Measurements from ENCODE around the gene LHFPL2.

LHFPL2 gene

DNA sequence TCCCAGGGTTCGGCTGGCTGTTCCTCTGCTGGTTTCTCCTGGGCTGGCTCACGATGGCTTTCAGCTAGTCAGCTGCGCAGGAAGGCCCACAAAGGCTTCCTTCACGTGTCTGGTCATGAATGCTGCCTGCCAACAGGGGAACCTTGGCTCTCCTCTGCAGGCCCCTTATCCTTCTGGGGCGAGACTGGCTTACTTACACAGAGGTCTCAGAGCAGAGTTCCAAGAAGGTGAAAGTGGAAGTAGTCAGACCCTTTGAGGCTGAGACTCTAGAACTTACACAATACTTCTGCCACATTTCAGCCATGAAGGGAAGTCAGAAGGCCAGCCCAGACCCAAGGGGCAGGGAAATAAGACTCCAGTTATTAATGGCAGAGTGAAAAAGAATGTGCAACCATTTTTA lies 99.5 kb downstream of the LHFPL2 start:
- Histone ChIP-seq H3K27me3 (ENCODE audit: control insufficient read depth, insufficient read depth, low read length, poor library complexity, severe bottlenecking) (no peaks in the 10 kb centered on the region), H3K27ac (ENCODE audit: insufficient read depth, low read depth, low read length, poor library complexity, severe bottlenecking) (no peak overlapping the region), H3K4me1 (ENCODE audit: control insufficient read depth, insufficient read depth, low read length) (no peaks in the 10 kb centered on the region), H3K9me3 (ENCODE audit: control insufficient read depth, low read length) (no peaks in the 10 kb centered on the region), H3K4me3 (ENCODE audit: insufficient read depth, low read depth, low read length) (no peak overlapping the region), H3K36me3 (ENCODE audit: control insufficient read depth, insufficient read depth, low read length) (no peaks in the 10 kb centered on the region)
- 93 to 97% methylated on average over 5 of the region's 5 CpGs for WGBS, 2 experiments

DNA sequence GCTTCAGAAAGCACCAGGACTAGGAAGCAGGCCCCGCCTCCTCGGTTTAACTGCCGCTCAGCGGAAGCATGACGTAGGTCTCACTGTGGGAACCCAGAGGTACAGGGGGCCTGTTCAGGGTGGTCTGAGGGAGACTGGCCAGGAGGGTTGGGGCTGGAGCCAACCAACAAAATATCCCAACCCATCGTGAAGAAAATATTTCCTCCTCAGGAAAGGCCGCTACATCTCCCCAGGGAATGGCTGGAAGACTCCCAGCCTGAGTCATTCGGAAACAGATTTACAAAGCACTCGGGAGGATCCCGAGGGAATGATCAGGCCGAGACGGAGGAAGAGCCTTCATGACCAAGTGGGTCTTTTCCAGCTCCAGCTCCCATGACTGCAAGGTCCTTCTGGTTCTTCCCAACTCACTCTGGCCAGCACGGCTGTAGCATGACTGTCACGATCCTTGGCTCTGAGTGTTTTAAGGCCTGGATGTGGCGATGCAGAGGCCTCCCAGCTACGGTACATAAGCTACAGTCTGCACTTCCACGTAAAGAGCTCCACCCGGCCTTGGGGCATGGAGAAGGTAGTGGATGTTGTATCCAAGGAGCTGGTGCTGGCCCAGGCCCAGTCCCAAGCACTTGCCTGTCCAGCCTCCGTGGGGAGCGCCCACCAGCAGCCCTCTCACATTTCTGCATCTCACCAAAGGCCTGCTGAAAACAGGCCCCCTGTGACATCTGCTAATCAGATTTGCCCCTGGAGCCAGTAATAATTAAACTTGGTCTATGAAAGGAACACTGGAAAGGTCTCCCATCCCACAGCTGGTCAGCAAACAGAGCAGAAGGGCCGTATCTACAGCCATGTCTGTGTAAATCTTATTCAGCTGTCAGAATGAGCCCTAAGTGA lies 100.6 kb downstream of the LHFPL2 start:
- 88% methylated on average over 21 of the region's 21 CpGs for WGBS, 2 experiments
- Histone ChIP-seq H3K36me3 (ENCODE audit: control insufficient read depth, insufficient read depth, low read length) (no peaks in the 10 kb centered on the region), H3K4me1 (ENCODE audit: control insufficient read depth, insufficient read depth, low read length) (no peaks in the 10 kb centered on the region), H3K27ac (ENCODE audit: insufficient read depth, low read depth, low read length, poor library complexity, severe bottlenecking) (no peak overlapping the region), H3K9me3 (ENCODE audit: control insufficient read depth, low read length) (no peaks in the 10 kb centered on the region), H3K4me3 (ENCODE audit: insufficient read depth, low read depth, low read length) (no peak overlapping the region), H3K27me3 (ENCODE audit: control insufficient read depth, insufficient read depth, low read length, poor library complexity, severe bottlenecking) (no peaks in the 10 kb centered on the region)

DNA sequence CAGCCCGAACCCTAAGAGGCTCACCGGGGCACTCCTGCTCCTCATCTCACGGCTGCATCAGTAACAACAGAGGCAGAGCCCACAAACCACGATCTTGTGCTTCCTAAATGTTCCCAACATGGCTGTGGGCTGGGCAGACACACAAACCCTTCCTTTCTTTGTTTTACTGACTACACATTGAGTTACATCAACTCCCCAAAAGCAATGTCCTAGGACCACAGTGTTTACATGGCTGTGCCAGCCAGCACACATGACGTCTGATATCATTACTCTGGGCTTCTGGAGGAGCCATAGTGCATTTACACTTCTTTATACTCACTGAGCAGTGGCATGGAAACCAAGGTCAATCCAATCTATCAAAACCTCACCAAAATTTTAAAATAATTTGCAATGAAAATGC lies 101.4 kb downstream of the LHFPL2 start:
- Histone ChIP-seq H3K27me3 (ENCODE audit: control insufficient read depth, insufficient read depth, low read length, poor library complexity, severe bottlenecking) (no peaks in the 10 kb centered on the region), H3K36me3 (ENCODE audit: control insufficient read depth, insufficient read depth, low read length) (no peaks in the 10 kb centered on the region), H3K9me3 (ENCODE audit: control insufficient read depth, low read length) (no peaks in the 10 kb centered on the region), H3K4me3 (ENCODE audit: insufficient read depth, low read depth, low read length) (no peak overlapping the region), H3K4me1 (ENCODE audit: control insufficient read depth, insufficient read depth, low read length) (no peaks in the 10 kb centered on the region), H3K27ac (ENCODE audit: insufficient read depth, low read depth, low read length, poor library complexity, severe bottlenecking) (no peak overlapping the region)
- 93 to 95% methylated on average over 5 of the region's 5 CpGs for WGBS, 2 experiments

DNA sequence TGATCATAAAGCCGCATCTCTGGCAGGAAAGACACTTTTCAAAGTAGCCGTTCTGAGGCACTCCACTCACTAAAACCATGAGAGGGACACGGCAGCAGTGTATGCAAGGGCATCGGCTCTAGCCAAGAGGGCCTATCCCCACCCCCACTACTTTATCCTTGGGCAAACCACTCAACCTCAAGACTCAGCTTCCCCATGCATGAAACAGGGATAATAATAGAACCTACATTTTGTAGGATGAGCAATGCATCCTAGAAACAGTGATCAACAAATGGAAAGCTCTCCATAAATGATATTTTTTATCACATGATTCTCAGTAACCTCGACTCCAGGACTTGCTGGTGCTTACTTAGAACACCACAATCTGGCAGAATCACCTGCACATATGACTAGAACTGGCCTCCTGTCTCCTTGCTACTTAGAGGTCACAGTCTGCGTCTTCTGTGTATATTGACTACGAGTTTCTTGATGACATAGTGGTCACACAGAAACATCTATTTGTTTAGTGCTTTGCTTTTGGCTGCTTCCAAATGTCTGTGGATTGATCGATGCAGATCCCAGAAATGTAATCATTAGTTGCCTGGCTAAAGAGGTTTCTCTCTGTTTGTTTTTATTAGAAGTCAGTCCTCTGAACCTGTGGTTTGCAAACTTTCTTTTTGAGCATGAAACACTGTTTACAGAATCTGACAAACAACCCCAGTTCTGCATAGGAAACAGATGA lies 102.1 kb downstream of the LHFPL2 start:
- Histone ChIP-seq H3K27me3 (ENCODE audit: control insufficient read depth, insufficient read depth, low read length, poor library complexity, severe bottlenecking) (no peaks in the 10 kb centered on the region), H3K36me3 (ENCODE audit: control insufficient read depth, insufficient read depth, low read length) (no peaks in the 10 kb centered on the region), H3K4me1 (ENCODE audit: control insufficient read depth, insufficient read depth, low read length) (peaks cover 7% of the 10 kb centered on the region), H3K9me3 (ENCODE audit: control insufficient read depth, low read length) (no peaks in the 10 kb centered on the region), H3K27ac (ENCODE audit: insufficient read depth, low read depth, low read length, poor library complexity, severe bottlenecking) (no peak overlapping the region), H3K4me3 (ENCODE audit: insufficient read depth, low read depth, low read length) (no peak overlapping the region)
- 95 to 97% methylated on average over 8 of the region's 8 CpGs for WGBS, 2 experiments

DNA sequence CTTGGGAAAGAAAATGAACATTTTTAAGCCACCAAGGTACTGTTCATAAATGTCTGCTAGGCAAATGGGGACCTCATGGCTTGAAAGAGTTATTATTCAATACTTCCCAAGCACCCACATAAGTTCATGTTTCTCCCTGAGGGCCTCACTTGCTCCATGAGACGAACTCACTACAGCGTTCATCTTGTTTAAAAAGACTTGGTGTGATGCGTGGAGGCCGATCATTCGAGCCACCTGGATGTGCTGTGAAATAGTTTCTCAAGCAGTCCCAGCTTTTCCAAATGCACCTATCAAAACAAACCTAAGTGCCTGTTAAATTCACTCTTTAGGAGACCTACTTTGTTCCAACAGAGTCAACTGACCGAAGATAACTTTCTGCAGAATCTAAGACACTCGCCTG lies 103.2 kb downstream of the LHFPL2 start:
- H3K27ac ChIP-seq (ENCODE audit: insufficient read depth, low read depth, low read length, poor library complexity, severe bottlenecking), result no peak overlapping the region
- no peaks in the 10 kb centered on the region for H3K27me3 ChIP-seq (ENCODE audit: control insufficient read depth, insufficient read depth, low read length, poor library complexity, severe bottlenecking)
- H3K4me1 ChIP-seq (ENCODE audit: control insufficient read depth, insufficient read depth, low read length), result peaks cover 16% of the 10 kb centered on the region
- WGBS, 2 experiments, result 88 to 90% methylated on average over 7 of the region's 7 CpGs
- H3K4me3 ChIP-seq (ENCODE audit: insufficient read depth, low read depth, low read length), result no peak overlapping the region
- H3K36me3 ChIP-seq (ENCODE audit: control insufficient read depth, insufficient read depth, low read length), result no peaks in the 10 kb centered on the region
- H3K9me3 ChIP-seq (ENCODE audit: control insufficient read depth, low read length), result no peaks in the 10 kb centered on the region

DNA sequence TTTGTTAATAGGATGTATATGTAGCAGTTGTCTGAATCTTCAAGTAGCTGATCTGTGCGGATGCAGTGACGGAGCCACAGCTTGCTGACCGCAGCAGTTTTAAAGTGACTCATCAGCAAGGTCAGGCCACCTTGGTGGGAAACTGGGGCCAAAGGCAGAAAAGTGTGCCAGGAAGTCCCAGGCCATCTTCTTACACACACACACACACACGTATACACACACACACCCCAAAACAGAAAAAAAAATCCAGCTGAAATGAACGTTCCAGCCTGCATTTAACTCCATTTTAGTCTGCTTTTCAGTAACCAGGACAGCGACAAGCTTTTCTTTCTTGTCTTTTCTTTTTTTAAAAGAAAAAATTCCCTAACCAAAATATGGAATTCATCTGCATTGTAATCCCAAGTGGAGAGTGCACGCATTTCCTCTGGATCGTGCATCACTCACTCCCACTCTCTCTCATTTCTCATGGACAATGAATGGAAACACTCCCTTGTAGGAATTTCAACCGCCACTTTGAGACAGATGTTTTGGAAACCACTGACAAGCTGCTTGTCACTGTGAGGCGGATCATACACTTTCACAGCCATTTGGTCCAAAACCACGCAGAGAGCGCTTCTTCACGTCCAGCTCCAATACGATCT lies 103.9 kb downstream of the LHFPL2 start:
- H3K27ac ChIP-seq (ENCODE audit: insufficient read depth, low read depth, low read length, poor library complexity, severe bottlenecking), result no peak overlapping the region
- H3K27me3 ChIP-seq (ENCODE audit: control insufficient read depth, insufficient read depth, low read length, poor library complexity, severe bottlenecking), result no peaks in the 10 kb centered on the region
- H3K4me3 ChIP-seq (ENCODE audit: insufficient read depth, low read depth, low read length), result no peak overlapping the region
- no peaks in the 10 kb centered on the region for H3K9me3 ChIP-seq (ENCODE audit: control insufficient read depth, low read length)
- H3K4me1 ChIP-seq (ENCODE audit: control insufficient read depth, insufficient read depth, low read length), result peaks cover 21% of the 10 kb centered on the region
- WGBS, 2 experiments, result 92 to 94% methylated on average over 14 of the region's 14 CpGs
- H3K36me3 ChIP-seq (ENCODE audit: control insufficient read depth, insufficient read depth, low read length), result no peaks in the 10 kb centered on the region

DNA sequence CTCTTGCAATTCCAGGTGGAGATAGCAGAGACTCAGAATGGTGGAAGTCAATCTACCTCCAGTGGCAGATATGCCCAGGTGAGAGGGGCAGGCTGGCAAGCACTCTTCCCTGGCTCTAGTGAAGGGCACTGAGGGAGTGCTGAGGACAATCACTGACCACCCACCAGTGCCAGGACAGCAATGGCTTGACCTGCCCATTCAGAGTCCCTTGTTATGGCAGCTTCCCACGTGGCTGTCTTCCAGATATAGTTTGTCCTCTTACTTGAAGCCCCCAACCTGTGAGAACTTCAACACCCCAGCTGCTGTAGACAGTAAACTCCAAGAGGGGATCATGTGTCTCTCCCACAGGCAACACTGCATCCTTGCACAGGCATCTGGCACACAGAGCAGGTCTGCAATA lies 104.7 kb downstream of the LHFPL2 start:
- 81 to 86% methylated on average over 1 of the region's 1 CpG for WGBS, 2 experiments

DNA sequence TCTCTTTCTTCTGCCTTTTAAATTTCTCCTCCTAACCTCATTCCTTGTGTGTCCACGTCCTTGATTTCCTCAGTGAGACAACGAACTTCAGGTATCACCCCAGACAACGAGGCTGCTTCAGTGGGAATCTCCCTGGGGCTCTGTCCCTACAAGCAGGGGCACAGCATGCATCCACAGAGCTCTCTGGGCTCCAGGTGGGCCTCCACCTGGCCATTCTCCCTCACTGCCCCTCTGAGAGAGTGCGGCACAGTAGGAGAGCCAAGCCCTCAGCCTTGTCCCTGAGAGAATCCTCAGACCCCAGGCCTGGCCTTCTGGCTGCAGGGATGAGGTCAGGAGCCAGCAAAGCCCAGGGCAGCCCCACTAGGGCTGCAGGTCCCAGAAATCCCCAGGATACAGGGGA lies 105.3 kb downstream of the LHFPL2 start:
- Histone ChIP-seq H3K9me3 (ENCODE audit: control insufficient read depth, low read length) (no peaks in the 10 kb centered on the region), H3K4me3 (ENCODE audit: insufficient read depth, low read depth, low read length) (no peak overlapping the region), H3K4me1 (ENCODE audit: control insufficient read depth, insufficient read depth, low read length) (peaks cover 21% of the 10 kb centered on the region), H3K27me3 (ENCODE audit: control insufficient read depth, insufficient read depth, low read length, poor library complexity, severe bottlenecking) (no peaks in the 10 kb centered on the region), H3K27ac (ENCODE audit: insufficient read depth, low read depth, low read length, poor library complexity, severe bottlenecking) (no peak overlapping the region), H3K36me3 (ENCODE audit: control insufficient read depth, insufficient read depth, low read length) (no peaks in the 10 kb centered on the region)
- 78 to 80% methylated on average over 4 of the region's 4 CpGs for WGBS, 2 experiments

More for the DNA sequence above, 104.7 kb downstream of the LHFPL2 start:
- H3K4me1 ChIP-seq (ENCODE audit: control insufficient read depth, insufficient read depth, low read length), result peaks cover 21% of the 10 kb centered on the region
- H3K9me3 ChIP-seq (ENCODE audit: control insufficient read depth, low read length), result no peaks in the 10 kb centered on the region
- no peaks in the 10 kb centered on the region for H3K27me3 ChIP-seq (ENCODE audit: control insufficient read depth, insufficient read depth, low read length, poor library complexity, severe bottlenecking)
- no peak overlapping the region for H3K27ac ChIP-seq (ENCODE audit: insufficient read depth, low read depth, low read length, poor library complexity, severe bottlenecking)
- no peaks in the 10 kb centered on the region for H3K36me3 ChIP-seq (ENCODE audit: control insufficient read depth, insufficient read depth, low read length)
- H3K4me3 ChIP-seq (ENCODE audit: insufficient read depth, low read depth, low read length), result no peak overlapping the region

DNA sequence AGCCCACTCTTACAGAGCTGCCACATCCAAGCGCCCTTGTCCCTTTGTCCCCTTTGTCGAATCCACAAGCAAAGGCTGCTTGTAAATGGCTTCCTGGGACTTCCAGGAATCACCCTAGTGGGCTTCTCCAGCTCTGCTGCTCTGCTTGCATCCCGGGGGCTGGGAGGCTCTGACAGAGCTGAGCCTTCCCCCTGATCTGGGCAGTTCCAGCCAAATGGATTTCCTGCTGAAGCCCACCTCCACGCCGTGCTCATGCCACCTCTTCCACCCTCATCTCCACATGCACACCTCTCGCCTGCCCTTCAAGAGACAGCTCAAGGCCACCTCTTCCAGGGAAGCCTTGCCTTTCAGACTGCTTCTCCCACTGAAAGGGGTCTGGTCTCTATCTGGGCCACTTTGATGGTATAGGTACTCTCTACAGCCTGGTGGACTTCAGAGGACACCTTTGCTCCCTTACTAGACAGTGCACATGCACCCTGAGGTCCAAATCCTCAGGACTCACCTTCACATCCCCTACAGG lies 106.2 kb downstream of the LHFPL2 start:
- WGBS, 2 experiments, result 65 to 67% methylated on average over 6 of the region's 6 CpGs
- Histone ChIP-seq H3K27ac (ENCODE audit: insufficient read depth, low read depth, low read length, poor library complexity, severe bottlenecking) (no peak overlapping the region), H3K4me3 (ENCODE audit: insufficient read depth, low read depth, low read length) (no peak overlapping the region), H3K27me3 (ENCODE audit: control insufficient read depth, insufficient read depth, low read length, poor library complexity, severe bottlenecking) (no peaks in the 10 kb centered on the region), H3K4me1 (ENCODE audit: control insufficient read depth, insufficient read depth, low read length) (peaks cover 21% of the 10 kb centered on the region), H3K36me3 (ENCODE audit: control insufficient read depth, insufficient read depth, low read length) (no peaks in the 10 kb centered on the region), H3K9me3 (ENCODE audit: control insufficient read depth, low read length) (no peaks in the 10 kb centered on the region)
